GM18507 (cell line): ENCODE data around the gene TNFRSF8.
A peak's percentile ranks its signal among the peaks of the same experiment; 100 is the strongest.
"Not testable (repeated sequence)": the region's sequence is repeated elsewhere in the genome, so short reads cannot be mapped to it uniquely, and the experiment has no call there.

ENCODE experiments used
- DNase-seq: peaks from one replicate; pipeline ENCODE4 v3.0.0; 2011; ENCODE audit warnings: low read depth; ENCODE audit not compliant: insufficient read length; ENCODE audit errors: extremely low spot score
- FAIRE-seq: peaks from 2 replicates; lab custom pipeline; 2011; peaks lifted over from hg19 to GRCh38; lab: Jason Lieb, UNC

Gene TNFRSF8

GRCh38 chr1:12037486-12038355 is 25.4 kb upstream of the TNFRSF8 start:
- no peak for FAIRE-seq
- DNase-seq, result no peak

- DNase-seq (no peak), FAIRE-seq (no peak)
Observed at GRCh38 chr1:12038356-12039163, 24.5 kb upstream of the TNFRSF8 start.

GRCh38 chr1:12039164-12039525 is 24.0 kb upstream of the TNFRSF8 start:
- no peak for DNase-seq
- peak; percentile 24 for FAIRE-seq

- DNase-seq, result not testable (repeated sequence)
- peak; percentile 81 for FAIRE-seq
Observed at GRCh38 chr1:12039824-12040456, 23.2 kb upstream of the TNFRSF8 start.

- FAIRE-seq (peak; percentile 90), DNase-seq (no peak)
Observed at GRCh38 chr1:12040457-12041051, 22.5 kb upstream of the TNFRSF8 start.

GRCh38 chr1:12044187-12044877 is 18.8 kb upstream of the TNFRSF8 start:
- DNase-seq, result not testable (repeated sequence)
- FAIRE-seq, result peak; percentile 83

- no peak for FAIRE-seq
- DNase-seq, result no peak
Observed at GRCh38 chr1:12046749-12047119, 16.4 kb upstream of the TNFRSF8 start.

- DNase-seq (peak; percentile 61), FAIRE-seq (peak; percentile 99)
Observed at GRCh38 chr1:12047120-12047876, 15.8 kb upstream of the TNFRSF8 start.

- DNase-seq (no peak), FAIRE-seq (peak; percentile 51)
Observed at GRCh38 chr1:12048372-12048771, 14.7 kb upstream of the TNFRSF8 start.

GRCh38 chr1:12049616-12050015 is 13.5 kb upstream of the TNFRSF8 start:
- no peak for DNase-seq

GRCh38 chr1:12051361-12051760 is 11.7 kb upstream of the TNFRSF8 start:
- no peak for DNase-seq
- FAIRE-seq, result no peak

More at GRCh38 chr1:12049616-12050015, 13.5 kb upstream of the TNFRSF8 start:
- FAIRE-seq, result peak; percentile 21

- DNase-seq, result peak; percentile 68
- peak; percentile 100 for FAIRE-seq
Observed at GRCh38 chr1:12052008-12052573, 11.0 kb upstream of the TNFRSF8 start.

- peak; percentile 29 for FAIRE-seq
Observed at GRCh38 chr1:12052997-12053686, 10.0 kb upstream of the TNFRSF8 start.

GRCh38 chr1:12053752-12054548 is 9.2 kb upstream of the TNFRSF8 start:
- FAIRE-seq (peak; percentile 94), DNase-seq (no peak)

More at GRCh38 chr1:12052997-12053686, 10.0 kb upstream of the TNFRSF8 start:
- no peak for DNase-seq

GRCh38 chr1:12055259-12055658 is 7.8 kb upstream of the TNFRSF8 start:
- DNase-seq (no peak), FAIRE-seq (no peak)

- peak; percentile 93 for FAIRE-seq
- no peak for DNase-seq
Observed at GRCh38 chr1:12056331-12056841, 6.7 kb upstream of the TNFRSF8 start.

- DNase-seq, result no peak
- FAIRE-seq, result peak; percentile 81
Observed at GRCh38 chr1:12057382-12057781, 5.7 kb upstream of the TNFRSF8 start.
